Measurements from ENCODE around the gene TRIM63. TPM values are rescaled to one million over a fixed set of nuclear protein-coding genes. Genes with fewer than 3 reads are reported as not detected.

Gene TRIM63
- total RNA-seq, 2 donors from 2014 or later: 0.68 TPM; not detected in 1

GRCh38 chr1:26079178-26079563 lies 11.7 kb upstream of the TRIM63 start:
- DNase-seq (ENCODE audit: low spot score): no peak
- Histone ChIP-seq H3K27me3 (replicated peaks; ENCODE audit: insufficient read depth) (no peaks in the 10 kb centered on the region), H3K4me3 (no peak overlapping the region), H3K36me3 (no peaks in the 10 kb centered on the region), H3K4me1 (replicated peaks) (no peaks in the 10 kb centered on the region), H3K27ac (no peak overlapping the region), H3K9me3 (no peaks in the 10 kb centered on the region)
- intact Hi-C loops (cut with DNase I): no loop called here
- TF ChIP-seq POLR2AphosphoS5 (IDR thresholded peaks at IDR 0.05): no peak
- no peak for TF ChIP-seq POLR2A (IDR thresholded peaks at IDR 0.05)
- TF ChIP-seq CTCF (IDR thresholded peaks at IDR 0.05): no peak
- WGBS: 64% methylated on average over 7 of the region's 7 CpGs

- Histone ChIP-seq H3K36me3 (no peaks in the 10 kb centered on the region), H3K27ac (no peak overlapping the region), H3K4me3 (no peak overlapping the region), H3K4me1 (replicated peaks) (no peaks in the 10 kb centered on the region), H3K27me3 (replicated peaks; ENCODE audit: insufficient read depth) (no peaks in the 10 kb centered on the region), H3K9me3 (no peaks in the 10 kb centered on the region)
- 29% methylated on average over 8 of the region's 8 CpGs for WGBS
- TF ChIP-seq CTCF (IDR thresholded peaks at IDR 0.05): no peak
- TF ChIP-seq POLR2A (IDR thresholded peaks at IDR 0.05): no peak
- no peak for TF ChIP-seq POLR2AphosphoS5 (IDR thresholded peaks at IDR 0.05)
- intact Hi-C loops (cut with DNase I): no loop called here
- no peak for DNase-seq (ENCODE audit: low spot score)
Observed at GRCh38 chr1:26078286-26079177, 11.1 kb upstream of the TRIM63 start.

GRCh38 chr1:26077524-26077923 lies 10.1 kb upstream of the TRIM63 start:
- intact Hi-C loops (cut with DNase I): no loop called here
- TF ChIP-seq POLR2AphosphoS5 (IDR thresholded peaks at IDR 0.05) (no peak), POLR2A (IDR thresholded peaks at IDR 0.05) (no peak), CTCF (IDR thresholded peaks at IDR 0.05) (no peak)
- no peak overlapping the region for H3K4me3 ChIP-seq
- no peaks in the 10 kb centered on the region for H3K4me1 ChIP-seq (replicated peaks)
- no peak for DNase-seq (ENCODE audit: low spot score)
- H3K27me3 ChIP-seq (replicated peaks; ENCODE audit: insufficient read depth): no peaks in the 10 kb centered on the region
- no peaks in the 10 kb centered on the region for H3K9me3 ChIP-seq
- no peak overlapping the region for H3K27ac ChIP-seq
- WGBS: 90% methylated on average over 1 of the region's 1 CpG
- no peaks in the 10 kb centered on the region for H3K36me3 ChIP-seq

- no peaks in the 10 kb centered on the region for H3K27me3 ChIP-seq (replicated peaks; ENCODE audit: insufficient read depth)
- DNase-seq (ENCODE audit: low spot score): no peak
- H3K4me3 ChIP-seq: no peak overlapping the region
- no peaks in the 10 kb centered on the region for H3K9me3 ChIP-seq
- TF ChIP-seq POLR2AphosphoS5 (IDR thresholded peaks at IDR 0.05): no peak
- no peak for TF ChIP-seq CTCF (IDR thresholded peaks at IDR 0.05)
- no peak for TF ChIP-seq POLR2A (IDR thresholded peaks at IDR 0.05)
- intact Hi-C loops (cut with DNase I): no loop called here
- no peaks in the 10 kb centered on the region for H3K4me1 ChIP-seq (replicated peaks)
- 85% methylated on average over 3 of the region's 3 CpGs for WGBS
- H3K27ac ChIP-seq: no peak overlapping the region
- H3K36me3 ChIP-seq: no peaks in the 10 kb centered on the region
Observed at GRCh38 chr1:26075421-26076144, 8.2 kb upstream of the TRIM63 start.

Measured in prostate gland (tissue), 2 donors.